NCI-H748 (cell line): ENCODE data around the gene RNF207.

Experiments used
- DNase-seq: peaks from one replicate; lab custom pipeline; 2025; ENCODE audit not compliant: unreplicated experiment; lab: John Stamatoyannopoulos, UW

The RNF207 gene

DNA sequence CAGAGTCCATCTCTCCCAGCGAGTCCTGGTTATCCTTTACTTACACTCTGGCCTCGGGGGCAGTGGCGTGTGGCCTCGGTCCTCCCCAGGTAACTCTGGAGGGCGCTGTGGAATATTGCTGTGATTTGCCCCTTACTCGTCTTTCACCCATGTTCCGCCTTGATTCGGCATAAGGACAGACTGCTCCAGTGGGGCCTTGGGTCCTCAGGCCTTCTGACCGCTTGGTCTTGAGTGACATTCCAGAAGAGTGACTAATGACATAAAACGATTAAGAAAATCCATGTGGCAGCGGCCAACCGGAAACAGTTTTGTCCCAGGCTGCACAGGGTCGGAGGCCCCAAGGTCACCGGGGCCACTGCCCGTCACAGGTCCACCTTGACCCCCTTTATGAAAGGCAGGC, 18.8 kb downstream of the RNF207 start:
- DNase-seq = no peak

DNA sequence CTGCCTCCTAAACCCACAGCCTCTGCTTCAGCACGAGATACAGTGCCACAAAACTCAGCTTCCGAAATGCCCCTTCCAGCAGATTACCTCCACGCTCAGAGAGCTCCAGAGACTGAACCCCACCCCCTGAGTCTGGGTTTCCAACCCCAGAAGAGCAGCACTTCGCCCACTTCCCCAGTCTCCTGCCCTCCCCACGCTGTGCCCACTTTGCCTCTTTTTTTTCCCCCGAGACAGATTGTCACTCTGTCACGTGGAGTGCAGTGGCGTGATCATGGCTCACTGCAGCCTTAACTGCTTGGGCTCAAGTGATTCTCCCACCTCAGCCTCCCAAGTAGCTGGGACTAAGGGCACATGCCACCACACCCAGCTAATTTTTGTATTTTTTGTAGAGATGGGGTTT, 19.7 kb downstream of the RNF207 start:
- no peak for DNase-seq

DNA sequence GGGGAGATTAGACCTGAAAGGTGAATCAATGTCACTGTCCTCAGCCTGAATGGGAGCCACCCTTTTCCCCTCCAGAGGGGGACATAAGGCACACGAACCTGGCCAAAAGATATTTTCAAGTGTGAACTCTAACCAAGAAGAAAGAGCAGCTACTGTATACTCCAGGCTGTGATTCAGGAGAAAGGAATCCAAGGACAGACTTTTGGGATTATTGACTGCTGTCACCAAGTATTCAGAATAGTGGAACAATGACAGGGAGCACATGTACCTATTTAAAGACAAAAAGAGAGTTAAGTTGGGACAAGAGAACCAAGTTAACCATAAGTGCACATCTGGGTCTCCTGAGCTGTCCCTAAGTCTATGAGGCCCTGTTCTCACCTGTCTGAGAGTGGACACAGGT, 27.5 kb downstream of the RNF207 start:
- DNase-seq = no peak

DNA sequence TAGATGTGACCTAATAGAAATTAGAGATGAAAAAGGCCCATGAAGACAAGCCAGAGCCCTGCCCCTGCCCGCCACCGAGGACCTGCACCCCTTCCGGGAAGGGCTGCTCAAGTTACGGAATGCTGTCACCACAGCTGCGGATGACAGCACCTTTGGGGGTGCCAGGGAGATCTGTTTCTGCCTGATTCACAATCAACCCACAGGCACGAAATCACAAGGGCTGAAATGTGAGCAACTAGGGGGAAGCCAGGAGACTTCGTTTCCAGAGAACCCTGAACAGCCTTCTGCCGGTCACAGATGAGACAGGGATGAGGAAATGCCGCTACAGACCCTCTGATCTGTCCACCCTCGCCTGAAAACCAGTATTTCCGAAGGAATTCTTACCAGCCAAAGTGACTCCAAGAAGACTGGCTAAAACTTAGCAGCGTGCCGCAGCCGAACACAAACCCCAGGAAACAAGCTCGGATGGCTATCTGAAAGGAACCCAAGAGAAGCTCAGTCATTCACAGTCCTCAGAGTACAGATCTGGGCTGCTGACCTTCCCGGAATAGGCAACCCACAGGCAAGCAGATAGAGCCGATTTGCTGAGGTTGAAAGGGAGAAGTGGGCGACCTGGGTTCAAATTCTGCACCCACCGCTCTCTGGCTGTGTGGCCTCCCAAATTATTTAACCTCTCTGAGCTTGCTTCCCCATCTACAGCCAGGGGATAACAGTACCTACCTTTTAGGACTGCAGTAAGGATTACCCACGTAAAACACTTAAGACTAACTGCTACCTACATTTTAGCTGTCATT, 28.8 kb downstream of the RNF207 start:
- DNase-seq = no peak

DNA sequence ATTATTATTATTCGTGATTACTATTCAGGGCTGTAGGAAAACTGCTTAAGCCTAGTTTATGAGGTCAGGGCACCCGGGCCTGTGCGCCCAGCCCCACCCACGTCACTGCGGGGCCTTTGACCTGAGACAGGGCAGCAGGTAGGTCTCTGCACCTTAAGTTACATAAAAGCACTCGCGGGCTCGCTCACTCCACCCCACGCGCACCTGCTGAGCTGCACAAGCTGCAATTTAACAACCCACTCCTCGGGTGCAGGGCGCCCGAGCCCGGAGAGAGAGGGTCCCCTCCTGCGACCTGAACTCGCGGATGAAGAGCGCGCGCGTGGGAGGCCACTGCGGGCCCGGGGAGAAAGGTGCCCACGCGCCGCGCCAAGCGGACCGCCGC, 29.4 kb downstream of the RNF207 start:
- peak; percentile 15 for DNase-seq

DNA sequence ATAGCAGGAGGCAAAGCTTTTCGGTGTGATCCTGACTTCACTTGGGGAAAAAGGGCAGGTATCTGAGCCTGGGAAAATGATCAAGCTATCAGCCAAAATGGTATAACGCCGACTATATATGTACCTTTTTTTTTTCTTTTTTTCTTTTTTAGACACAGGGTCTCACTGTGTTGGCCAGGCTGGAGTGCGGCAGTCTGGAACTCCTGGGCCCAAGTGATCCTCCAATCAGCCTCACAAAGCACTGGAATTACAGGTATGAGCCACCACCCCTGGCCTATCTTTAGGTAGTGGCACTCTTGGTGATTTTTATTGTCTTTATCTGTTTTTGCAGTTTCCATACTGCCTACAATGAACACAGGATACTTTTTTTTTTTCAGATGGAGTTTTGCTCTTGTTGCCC, 31.2 kb downstream of the RNF207 start:
- DNase-seq = no peak

DNA sequence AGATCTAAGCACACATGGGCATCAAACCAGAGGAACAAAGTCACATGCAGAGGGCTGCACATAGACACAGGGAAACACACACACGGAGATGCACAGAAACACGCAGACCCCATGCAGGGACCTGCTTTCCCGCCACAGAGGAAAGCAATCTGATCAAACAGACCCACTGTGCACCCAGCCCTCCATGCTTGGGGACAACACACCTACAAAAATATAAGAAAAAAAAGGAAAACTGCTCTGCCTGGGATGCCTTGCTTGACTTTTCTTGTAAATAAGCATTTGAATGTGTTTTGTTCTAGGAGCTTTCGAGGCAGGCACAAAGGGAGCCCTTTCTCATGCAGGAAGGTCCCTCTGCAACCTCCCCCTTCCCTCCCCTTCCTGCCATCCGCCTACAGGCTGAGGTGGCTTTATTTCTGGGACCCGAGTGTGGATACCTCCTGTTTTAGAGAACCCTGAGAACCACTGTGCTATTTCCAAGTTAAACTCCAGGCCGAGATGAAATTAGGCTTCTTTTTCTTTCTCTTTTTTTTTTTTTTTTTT, 33.4 kb downstream of the RNF207 start:
- DNase-seq = no peak

DNA sequence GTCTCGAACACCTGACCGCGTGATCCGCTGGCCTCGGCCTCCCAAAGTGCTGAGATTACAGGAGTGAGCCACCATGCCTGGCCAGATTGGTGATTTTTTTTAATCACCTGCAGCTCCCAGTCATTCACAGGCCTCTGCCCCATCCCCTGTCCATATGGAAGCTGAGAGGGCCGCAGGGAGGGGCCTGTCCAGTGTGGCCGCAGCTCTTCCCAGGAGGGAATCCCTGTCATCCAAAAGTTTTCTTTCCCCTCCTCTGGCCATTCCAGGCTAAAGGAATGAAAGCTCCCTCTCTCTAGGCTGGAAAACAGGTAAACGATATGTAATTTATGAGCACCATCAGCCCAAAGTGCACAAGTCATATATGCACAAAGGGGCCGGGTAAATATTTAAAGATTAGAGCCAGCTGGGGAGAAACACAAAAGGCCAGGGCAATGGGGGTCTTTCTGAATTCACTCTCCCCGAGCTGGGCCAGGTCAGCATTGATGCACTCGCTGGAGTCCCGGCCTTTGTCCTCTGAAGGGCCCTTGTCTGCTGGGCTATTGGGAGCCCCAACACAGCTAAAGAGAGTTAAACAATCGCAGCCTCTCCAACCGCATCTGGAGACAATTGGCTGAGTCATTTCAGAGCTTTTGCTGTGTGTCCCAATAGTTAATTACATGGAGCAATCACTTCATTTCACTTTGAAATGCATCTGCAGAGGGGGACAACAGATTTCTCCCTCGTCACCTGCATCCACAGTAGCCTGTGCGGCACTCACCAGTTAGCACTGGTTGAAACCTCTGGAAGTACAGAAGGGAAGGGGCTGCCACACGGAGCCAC, 34.2 kb downstream of the RNF207 start:
- DNase-seq = peak; percentile 91

DNA sequence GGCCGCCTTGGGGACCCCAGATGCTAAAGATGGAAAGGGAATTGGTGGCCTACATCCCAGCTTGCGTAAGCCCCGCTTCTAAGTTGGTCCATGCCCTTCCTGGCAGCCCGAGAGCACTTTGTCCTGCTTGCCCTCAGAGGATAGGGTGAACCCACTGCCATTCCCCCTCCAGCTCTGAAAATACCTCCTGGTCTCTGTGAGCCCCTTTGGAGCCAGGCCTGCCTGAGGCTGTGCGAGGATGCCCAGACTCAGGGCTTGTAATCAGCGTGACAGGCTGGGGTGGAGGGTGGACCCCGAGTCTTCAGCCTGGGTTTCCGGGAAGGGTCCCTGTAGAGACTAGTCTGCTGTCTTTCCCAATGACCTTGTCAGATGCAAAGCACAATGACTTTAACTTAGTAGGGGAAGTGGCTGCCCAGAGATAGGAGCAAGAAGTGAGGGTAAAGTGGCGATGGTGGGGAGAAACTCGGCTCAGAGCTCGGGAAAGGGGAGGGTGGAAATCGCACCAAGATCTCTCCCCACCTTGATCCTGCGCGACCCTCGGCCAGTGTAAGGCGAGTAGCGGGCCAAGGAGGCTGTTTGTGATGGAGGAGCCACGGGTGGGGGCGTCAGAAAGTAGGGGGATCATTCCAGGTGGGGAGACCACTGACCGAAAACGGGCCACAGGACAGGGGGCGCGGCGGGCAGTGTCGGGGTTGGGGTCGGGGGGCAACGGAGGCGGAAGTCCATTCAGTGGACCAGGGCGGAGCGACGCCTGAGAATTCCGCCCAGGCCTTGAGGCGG, 35.4 kb downstream of the RNF207 start:
- no peak for DNase-seq

DNA sequence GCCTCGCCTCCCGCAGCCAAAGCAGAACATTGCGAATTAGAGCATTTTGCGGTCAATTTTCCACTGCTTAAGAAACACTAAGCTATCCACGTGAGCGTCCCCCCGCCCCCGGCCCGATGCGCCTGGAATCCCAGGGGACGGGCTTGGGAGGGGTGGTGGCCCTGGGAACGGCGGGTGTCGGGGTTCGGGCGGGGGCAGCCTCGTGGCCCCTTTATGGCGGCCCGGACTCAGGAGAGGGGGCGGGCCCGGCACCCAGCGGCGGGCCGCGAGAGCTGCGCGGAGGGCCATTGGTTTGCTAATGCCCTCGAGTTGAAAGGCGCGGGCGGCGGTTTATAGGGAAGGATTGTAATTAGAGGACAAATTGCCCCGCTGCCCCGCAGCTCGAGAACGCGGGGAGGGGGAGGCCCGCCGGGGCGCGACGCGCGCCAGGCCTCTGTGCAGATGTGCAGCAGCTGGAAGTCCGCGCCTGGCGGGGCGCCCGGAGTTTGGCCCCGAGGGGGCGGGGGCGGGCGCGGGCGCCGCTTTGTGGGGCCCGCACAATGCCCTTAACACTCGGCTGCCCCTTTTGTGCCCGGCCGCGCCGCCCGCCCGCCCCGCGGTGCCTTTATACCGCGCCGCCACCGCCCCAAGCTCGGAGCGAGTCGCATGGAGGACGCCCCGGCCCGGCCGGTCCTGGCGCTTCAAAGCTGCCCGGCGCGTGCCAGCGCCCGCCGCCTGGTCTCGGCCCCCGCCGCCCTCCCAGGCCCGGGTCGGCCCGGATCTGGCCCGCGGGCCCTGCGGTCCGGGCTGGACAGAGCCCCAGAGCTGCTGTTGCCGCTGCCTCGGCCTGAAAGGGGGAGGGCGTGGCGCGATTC, 36.2 kb downstream of the RNF207 start:
- DNase-seq = peak; percentile 59

DNA sequence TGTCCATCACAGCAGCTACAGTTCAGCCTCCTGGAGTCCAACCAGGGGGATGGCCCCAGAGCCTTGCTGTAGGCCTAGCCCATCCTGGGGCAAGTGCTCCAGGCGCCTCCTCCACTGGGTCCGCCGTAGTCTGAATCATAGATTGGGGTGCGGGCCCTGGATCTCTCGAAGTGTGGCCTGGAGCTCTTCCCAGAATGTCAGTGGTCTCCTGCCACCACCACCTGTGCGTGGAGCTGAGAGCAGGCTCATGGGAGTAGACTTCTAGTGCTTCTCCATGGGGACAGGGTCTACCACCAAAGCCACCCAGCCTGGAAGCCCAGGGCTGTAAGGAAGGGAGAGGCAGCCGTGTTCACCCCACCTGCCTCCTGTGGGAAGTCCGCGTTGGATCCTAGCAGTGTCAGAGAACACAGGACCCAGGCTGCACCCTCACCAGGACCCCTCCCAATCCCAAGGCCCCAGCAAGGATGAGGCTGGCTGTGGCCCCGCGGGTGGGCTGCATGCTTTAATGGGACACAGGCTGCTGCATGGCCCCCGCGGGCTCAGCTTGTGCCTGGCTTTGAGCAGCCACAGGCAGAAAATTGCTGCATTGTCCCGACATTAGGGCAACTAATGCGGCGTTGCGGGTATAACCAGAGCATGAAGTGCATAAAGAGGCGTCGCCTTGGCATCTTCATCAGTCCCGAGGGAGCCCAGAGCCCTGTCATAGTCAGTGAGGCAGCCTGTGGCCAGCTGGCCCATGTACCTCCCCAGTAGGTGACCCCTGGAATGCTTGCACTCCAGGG, 37.3 kb downstream of the RNF207 start:
- DNase-seq = no peak

DNA sequence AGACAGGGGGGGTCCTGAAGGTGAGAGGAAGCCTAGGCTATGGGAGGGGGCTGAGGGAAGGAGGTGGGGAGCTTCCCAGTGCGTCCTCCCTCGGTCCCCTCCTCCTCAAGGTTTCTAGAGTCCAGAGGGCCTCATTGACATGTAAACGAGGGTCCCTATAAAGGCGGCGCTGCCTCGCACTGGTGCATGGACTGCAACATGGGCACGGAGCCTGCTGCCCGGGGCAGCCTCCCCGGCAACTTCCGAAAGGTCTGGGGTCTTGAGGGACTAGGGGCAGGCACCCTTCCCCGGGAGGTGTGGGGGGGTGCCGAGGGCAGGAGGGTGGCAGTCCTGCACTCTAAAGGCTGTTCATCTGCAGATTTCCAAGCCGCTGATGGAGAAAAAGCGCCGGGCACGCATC, 38.1 kb downstream of the RNF207 start, which contains the start of gene HES3:
TSS of gene HES3 (plus strand) at position 187 of the 400 bp plus-strand sequence. CDS start at position 374, 187 bp downstream.
- no peak for DNase-seq

DNA sequence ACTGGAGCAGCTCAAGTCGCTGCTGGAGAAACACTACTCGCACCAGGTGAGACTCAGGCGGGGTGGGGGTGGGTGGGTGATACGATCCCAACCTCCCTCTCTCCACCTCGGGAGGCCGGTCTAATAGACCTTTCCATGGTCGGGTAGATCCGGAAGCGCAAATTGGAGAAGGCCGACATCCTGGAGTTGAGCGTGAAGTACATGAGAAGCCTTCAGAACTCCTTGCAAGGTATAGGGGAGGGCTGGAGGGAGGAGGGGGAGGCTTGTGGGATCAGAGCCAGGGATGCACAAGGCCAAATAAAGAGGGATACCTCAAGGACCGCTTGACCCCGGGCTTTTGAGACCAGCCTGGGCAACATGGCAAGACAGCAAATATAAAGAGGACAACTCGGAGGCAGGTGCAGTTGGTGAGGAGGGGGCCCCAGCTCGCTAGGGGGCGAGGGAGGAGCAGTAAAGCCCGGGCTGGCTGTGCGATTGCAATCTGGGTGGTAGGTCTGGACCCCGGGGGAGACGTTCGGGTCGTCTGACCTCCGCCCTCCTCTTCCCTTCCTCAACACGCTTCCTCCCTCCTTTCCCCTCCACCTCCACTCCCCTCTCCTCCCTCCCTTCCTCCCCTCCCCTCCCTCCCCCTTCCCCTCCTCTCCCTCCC, 38.6 kb downstream of the RNF207 start:
- DNase-seq = no peak

DNA sequence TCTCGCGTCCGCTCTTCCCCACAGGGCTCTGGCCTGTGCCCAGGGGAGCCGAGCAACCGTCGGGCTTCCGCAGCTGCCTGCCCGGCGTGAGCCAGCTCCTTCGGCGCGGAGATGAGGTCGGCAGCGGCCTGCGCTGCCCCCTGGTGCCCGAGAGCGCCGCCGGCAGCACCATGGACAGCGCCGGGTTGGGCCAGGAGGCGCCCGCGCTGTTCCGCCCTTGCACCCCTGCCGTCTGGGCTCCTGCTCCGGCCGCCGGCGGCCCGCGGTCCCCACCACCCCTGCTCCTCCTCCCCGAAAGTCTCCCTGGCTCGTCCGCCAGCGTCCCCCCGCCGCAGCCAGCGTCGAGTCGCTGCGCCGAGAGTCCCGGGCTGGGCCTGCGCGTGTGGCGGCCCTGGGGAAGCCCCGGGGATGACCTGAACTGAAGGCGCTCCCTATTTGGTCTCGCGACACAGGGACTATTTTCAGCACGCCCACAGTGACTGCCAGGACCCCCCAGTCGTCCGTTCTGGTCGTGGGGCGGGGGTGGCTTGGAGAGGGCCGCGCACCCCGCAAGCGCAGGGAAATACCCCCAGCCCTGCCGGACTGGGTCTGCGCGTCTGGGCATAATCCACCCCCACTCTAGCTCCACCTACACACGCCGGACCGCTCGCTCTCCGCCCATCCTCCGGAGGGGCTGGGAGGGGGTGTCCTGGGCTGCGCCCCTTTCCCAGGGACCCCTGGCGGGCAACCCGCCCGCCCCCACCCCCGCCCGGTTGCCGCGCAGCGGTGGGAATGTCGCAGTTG, 39.4 kb downstream of the RNF207 start:
- peak; percentile 84 for DNase-seq

DNA sequence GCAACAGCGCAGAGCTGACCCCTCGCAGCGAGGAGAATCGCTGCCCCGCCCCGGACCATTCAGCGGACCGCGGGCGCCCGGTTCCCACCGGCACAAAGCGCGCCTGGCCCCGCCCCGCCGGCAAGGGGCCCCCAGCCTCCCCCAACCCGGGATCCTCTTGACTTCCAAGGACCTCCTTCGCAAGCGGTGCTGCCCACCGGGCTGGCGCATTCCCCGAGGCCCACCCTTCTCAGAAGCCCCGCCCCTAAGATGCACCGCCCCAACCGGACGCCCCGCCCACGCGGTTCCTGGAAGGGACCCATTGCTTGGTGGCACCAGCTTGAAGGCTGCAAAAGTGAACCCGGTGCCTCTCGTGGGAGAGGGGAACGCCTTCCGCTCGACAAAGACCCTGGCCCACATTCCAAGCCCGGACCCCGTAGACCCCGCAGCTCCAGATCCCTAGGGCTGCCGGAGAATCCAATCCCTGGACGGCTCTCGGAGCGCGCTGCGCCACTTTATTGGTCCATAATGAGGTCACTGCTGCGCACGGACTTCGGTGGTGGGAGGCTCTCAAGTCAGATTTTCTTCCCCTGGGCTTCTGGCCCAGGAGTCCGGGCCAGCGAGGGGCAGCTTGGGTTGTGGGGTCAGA, 40.1 kb downstream of the RNF207 start:
- DNase-seq = peak; percentile 80

DNA sequence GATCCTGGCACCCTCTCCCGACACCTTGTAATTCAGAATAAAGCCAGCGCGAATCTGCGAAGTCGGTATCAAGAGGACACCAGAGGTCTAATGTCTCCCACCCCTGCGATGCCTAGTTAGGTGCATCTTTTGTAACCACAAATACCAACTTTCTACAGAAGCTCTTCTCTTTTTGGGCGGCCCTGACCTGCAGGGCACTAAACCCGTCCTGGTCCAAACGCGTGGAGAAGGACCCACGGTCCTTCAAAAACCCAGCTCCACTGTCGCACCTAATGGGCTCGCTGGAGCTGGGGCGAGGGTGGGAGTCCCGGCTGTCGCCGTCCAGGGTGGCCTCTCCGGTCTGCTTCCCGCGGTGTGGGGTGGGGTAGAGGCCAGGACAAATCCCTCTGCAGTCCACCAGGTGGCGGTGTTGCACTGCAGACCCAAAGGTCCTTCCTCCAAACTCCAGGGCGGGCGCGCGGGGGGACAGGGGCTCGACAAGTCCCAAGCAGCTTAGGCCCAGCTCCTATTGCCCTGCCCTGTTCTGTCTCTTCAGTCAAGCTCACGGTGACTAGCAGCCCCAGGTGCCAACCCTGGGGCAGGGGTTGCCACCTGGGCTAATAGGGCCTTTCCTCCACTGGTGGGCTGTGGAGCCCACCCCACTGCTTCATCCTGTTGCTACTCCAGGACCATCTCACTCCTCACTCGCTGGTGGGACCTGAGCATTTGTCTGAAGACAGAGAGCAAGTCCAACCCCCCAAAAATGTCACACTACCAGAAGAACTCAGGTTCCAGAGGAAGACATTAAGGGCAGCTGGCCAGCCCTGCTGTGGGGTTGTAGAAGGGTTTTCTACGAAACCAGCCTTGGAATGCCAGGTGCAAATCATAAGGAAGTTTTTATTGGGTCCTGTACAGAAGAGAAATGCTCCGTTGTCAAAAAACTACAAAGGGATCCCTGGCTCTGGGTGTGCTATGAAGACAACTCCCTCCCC, 40.9 kb downstream of the RNF207 start:
- DNase-seq = peak; percentile 77

DNA sequence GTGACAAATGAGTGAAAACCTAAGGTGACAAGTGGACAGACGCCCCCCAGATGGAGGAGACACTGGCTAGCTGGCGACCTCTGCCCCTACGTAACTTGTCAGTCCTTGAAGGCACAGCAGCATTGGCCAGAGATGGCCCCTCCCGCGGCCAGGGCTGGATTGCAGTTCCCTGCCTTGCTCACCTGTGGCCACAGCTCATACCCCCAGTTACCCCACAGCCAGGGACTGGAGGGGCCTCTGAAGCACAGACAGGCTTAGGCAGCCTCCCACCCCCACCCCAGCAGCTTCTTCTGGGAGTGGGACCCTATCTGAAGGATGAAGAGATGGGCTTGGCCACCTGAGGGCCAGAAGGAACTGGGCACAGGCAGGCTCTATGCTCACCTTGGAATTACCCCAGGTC, 41.7 kb downstream of the RNF207 start:
- DNase-seq = no peak
